Measurements from ENCODE around the gene DNAH11.

DNA sequence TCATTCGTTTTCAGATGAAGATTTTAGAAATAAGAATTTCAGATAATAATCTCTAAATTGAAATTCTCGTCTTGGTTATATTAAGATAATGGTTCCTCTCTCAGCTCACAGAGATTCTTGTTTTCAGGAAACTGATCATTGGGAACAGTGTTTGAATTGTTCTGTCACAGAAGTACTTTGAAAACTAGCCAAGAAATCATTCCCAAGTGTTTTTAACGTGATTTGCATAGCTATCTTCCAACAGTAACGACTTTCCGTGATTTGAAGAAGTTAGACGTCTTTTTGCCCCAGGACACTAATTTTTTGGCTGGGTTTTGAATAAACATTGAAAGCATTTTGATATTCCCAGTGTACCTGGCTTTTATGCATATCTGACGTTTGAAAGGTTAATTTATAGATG is 286.9 kb downstream of the DNAH11 start:
- TF ChIP-seq POLR2A (IDR thresholded peaks at IDR 0.05) = no peak
- TF ChIP-seq, protein P1, sequence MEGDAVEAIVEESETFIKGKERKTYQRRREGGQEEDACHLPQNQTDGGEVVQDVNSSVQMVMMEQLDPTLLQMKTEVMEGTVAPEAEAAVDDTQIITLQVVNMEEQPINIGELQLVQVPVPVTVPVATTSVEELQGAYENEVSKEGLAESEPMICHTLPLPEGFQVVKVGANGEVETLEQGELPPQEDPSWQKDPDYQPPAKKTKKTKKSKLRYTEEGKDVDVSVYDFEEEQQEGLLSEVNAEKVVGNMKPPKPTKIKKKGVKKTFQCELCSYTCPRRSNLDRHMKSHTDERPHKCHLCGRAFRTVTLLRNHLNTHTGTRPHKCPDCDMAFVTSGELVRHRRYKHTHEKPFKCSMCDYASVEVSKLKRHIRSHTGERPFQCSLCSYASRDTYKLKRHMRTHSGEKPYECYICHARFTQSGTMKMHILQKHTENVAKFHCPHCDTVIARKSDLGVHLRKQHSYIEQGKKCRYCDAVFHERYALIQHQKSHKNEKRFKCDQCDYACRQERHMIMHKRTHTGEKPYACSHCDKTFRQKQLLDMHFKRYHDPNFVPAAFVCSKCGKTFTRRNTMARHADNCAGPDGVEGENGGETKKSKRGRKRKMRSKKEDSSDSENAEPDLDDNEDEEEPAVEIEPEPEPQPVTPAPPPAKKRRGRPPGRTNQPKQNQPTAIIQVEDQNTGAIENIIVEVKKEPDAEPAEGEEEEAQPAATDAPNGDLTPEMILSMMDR (IDR thresholded peaks at IDR 0.05) = no peak
- TF ChIP-seq POLR2AphosphoS5 (IDR thresholded peaks at IDR 0.05) = no peak
